Measurements from ENCODE around the gene LRRTM4. TPM values are rescaled to one million over a fixed set of nuclear protein-coding genes. Genes with fewer than 3 reads are reported as not detected.
"Not testable (repeated sequence)": the region's sequence is repeated elsewhere in the genome, so short reads cannot be mapped to it uniquely, and the experiment has no call there.

The LRRTM4 gene
- total RNA-seq, 1 donor from 2014 or later, result not detected

DNA sequence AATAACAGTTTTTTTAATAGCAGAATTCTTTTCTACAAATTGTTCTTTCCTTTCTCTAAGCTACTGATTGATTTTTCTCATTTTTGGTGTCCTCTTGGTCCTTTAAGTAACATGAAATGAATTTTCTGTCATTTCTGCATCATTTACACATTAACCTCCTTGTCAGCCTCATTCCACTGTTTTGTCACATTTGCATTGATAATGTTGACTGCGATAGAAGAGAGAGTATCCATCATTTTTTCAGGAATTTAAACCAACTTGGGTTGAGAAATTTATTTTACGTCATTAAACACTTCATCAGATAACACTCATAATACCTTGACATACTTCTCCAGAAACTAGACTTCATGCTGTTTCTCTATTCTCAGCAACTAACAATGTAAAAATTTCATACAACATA is 422.2 kb downstream of the LRRTM4 start:
- DNase-seq (ENCODE audit: low spot score) (no peak), ATAC-seq (no peak)

DNA sequence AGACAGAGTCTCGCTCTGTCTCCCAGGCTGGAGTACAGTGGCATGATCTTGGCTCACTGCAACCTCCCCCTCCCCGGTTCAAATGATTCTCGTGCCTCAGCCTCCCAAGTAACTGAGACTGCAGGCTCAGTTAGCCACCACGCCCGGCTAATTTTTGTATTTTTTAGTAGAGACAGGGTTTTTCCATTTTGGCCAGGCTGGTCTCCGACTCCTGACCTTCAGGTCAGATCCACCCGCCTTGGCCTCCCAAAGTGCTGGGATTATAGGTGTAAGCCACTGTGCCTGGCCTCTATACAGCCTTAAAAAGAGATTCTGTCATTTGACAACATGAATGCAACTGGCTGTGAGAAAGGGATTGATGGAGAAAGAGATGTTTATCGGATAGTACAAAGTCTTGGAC is 426.7 kb downstream of the LRRTM4 start:
- DNase-seq (ENCODE audit: low spot score); ATAC-seq: not testable (repeated sequence)

DNA sequence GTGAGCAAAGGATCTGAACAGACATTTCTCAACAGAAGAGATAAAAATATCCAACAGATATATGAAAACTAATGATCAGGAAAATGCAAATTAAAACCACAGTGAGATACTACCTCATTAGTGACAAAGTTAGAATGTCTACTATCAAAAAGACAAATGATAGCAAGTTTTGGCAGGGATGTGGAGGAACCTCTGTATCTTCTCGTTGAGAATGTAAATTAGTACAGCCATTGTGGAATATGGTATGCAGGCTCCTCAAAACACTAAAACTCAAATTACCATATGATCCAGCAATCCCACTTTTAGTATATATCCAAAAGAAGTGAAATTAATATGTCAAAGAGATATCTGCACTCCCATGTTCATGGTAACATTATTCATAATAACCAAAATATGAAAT is 427.1 kb downstream of the LRRTM4 start:
- DNase-seq (ENCODE audit: low spot score) (no peak), ATAC-seq (no peak)

DNA sequence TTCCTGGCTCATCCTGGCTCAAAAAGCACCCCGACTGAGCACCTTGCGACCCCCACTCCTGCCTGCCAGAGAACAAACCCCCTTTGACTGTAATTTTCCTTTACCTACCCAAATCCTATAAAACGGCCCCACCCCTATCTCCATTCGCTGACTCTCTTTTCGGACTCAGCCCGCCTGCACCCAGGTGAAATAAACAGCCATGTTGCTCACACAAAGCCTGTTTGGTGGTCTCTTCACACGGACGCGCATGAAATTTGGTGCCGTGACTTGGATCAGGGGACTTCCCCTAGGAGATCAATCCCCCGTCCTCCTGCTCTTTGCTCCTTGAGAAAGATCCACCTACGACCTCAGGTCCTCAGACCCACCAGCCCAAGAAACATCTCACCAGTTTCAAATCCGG is 433.8 kb downstream of the LRRTM4 start:
- ATAC-seq; DNase-seq (ENCODE audit: low spot score): not testable (repeated sequence)

DNA sequence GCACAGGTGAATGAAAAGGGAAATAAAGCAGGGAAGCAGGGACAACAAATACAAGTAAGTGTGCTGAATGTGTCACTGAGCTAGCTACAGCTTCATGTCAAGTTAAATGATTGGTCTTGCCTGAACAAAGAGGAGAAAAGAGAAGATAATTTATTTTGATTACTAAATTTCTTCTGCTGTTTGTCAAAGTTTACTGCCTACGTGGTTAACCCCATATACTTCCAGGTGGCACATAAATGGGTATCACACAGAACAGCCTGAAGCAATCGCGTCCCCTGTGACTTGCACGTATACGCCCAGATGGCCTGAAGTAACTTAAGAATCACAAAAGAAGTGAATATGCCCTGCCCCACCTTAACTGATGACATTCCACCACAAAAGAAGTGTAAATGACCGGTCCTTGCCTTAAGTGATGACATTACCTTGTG is 434.2 kb downstream of the LRRTM4 start:
- no peak for DNase-seq (ENCODE audit: low spot score)
- ATAC-seq, result no peak

GRCh38 chr2:77086478-77086877 is 435.7 kb downstream of the LRRTM4 start:
- ATAC-seq (peak; percentile 71), DNase-seq (ENCODE audit: low spot score) (peak; percentile 51)

DNA sequence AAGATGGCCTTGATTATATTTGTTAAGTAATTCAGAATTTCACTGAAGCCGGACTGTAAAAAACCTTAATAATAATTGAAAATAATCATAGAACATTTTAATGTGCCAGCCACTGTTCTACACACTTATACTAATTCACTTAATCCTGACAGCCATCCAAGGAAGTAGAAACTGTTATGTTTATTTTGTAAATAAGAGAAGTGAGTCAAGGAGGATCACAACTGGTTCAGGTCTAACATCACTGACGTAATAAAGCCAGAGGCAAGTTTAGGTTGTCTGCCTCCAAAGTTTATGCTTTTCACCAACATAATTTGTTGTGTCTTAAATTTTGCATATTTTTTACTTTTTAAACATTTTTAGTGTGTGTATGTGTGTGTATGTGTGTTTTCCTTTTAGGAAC is 436.1 kb downstream of the LRRTM4 start:
- ATAC-seq (no peak), DNase-seq (ENCODE audit: low spot score) (no peak)

DNA sequence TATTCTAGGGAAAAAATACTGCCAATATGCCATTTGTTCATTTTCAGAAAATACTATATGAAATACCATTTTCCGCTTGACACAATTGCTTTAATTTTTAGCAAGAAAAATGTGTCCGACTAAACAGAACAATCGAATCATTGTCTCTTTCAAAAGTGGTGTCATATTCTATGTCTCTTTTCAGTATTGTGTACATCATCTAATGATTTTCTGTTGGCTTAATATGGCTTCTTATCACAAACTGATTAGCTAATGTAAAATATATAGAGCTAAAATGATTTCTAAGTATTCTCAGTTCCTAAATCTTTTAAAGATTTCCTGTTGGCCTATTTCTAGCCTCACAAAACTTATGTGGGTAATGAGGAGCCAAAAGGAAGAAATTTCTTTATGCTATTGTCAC is 436.6 kb downstream of the LRRTM4 start:
- DNase-seq (ENCODE audit: low spot score), result no peak
- no peak for ATAC-seq

- DNase-seq (ENCODE audit: low spot score), result no peak
- ATAC-seq, result no peak
Observed at GRCh38 chr2:77081597-77081996, 440.6 kb downstream of the LRRTM4 start.

DNA sequence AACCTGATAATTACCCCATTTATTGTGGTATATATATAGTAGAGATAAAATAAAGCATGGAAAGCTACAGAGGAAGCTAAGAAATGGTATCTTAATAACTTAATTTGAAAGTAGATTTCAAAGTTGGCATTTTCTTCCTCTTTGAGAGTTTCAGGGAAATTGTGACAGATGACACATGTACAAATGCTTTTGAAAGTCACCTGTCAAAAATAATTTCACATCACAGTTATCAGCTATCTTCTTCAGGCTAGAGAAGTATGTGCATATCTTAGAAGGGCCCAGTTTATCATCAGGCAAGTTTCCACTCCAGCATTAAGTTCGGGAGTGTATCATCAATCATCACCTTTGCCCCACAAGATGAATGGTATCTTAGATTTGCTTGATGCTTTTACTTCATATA is 457.9 kb downstream of the LRRTM4 start:
- ATAC-seq (no peak), DNase-seq (ENCODE audit: low spot score) (no peak)

DNA sequence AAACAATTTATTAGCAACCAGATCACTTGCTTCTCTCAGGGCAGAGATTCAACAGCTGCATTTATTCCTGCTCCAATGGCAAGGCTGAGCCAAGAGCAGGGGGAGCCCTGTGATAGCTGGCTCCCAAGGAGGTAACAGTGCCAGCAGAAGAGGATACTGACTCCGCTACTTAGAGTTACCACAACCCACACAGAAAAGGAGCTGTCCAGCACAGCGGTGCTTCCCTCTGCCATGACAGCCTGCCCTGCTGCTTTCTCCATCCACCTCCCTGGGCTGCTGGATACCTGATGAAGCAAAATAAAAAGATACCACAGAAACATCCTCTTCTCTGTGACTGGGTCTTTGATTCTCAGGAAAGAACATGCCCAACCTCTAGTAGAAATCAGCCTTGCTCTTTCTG is 467.2 kb downstream of the LRRTM4 start:
- ATAC-seq (no peak), DNase-seq (ENCODE audit: low spot score) (no peak)

GRCh38 chr2:77046339-77046738 is 475.8 kb downstream of the LRRTM4 start:
- DNase-seq (ENCODE audit: low spot score), result no peak
- no peak for ATAC-seq

- not testable (repeated sequence) for ATAC-seq; DNase-seq (ENCODE audit: low spot score)
Observed at GRCh38 chr2:77045456-77045855, 476.7 kb downstream of the LRRTM4 start.

GRCh38 chr2:77034445-77034844 is 487.7 kb downstream of the LRRTM4 start:
- no peak for ATAC-seq

GRCh38 chr2:77029237-77029636 is 492.9 kb downstream of the LRRTM4 start:
- not testable (repeated sequence) for ATAC-seq
- DNase-seq (ENCODE audit: low spot score), result peak; percentile 44

More at GRCh38 chr2:77034445-77034844, 487.7 kb downstream of the LRRTM4 start:
- no peak for DNase-seq (ENCODE audit: low spot score)

DNA sequence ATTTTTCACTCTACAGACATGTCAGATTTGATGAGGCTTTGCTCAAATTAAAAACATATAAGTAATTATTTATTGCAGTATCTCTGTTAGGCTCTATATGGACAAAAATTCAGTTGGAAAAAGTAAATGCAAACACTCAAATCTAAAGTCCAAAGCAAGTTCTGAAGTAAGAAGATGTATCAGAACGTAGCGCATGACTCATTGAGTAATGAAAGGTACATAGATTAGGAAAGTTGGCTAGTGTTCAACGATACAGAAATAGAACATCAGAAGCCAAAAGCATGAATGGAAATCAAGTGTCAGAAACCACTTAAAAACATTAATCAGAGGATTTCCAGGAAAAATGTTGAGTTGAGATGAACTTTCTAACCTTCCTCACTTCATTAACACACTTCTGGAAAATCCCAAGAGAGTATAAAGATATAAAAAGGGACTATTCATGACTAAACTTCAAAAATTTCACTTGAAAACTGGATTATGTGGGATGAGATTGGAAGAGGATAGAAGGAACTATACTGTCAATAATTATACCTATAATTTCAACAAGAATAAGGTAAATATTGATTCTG is 494.1 kb downstream of the LRRTM4 start:
- ATAC-seq, result peak; percentile 43

DNA sequence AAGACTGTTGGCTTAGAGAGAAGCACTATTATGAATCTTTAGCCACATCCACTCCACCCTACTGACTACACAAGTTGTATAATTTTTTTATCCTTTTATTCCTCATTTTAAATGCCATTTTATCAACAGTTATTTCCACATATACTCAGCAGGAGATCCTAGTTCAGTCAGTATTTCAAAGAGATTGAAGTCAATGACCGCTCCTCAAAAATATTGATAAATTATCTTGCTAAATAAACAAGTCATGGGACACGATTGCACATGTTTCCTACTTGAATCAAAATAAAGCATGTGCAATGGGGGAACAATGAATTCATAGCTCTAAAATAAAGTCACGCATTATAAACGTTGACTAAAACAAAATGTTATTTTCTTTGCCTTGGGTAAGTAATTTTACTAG is 496.5 kb downstream of the LRRTM4 start:
- ATAC-seq (no peak), DNase-seq (ENCODE audit: low spot score) (no peak)

More for the DNA sequence above, 494.1 kb downstream of the LRRTM4 start:
- DNase-seq (ENCODE audit: low spot score), result no peak

DNA sequence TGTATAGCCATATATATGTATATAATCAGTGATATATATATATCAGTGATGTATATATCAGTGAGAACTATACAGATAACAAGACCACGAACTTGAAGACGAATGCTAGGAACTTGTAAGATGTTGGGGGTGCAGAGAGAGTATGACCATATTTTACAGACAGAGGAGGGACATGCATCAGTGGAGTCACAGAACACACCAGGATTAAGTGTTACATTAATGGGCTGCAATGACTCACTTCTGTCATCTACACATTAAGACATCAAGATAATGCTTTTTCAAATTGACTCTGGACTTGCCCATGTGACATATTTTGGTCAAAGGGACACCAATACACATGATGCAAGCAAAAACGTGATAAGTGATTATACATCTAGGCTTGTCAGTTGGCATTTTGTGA is 501.0 kb downstream of the LRRTM4 start:
- no peak for ATAC-seq
- no peak for DNase-seq (ENCODE audit: low spot score)

GRCh38 chr2:77018219-77018618 is 504.0 kb downstream of the LRRTM4 start:
- DNase-seq (ENCODE audit: low spot score), result no peak

DNA sequence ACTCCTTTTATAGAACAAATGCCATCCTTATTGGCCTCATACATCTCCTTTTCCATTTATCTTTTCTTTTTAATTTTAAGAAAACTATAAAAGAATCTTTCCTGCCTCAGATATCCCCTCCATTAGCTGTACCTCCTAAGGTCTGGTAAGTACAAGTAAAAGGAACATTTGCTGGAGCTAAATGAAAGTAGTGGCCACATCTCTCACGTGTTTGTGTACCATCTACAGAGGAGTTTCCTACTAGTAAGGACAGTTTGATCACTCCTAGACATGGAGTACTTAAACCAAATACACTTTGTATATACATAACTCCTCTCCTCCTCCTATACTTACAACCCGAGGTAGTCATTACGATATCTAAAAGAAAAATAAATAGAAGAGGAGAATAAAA is 504.8 kb downstream of the LRRTM4 start:
- no peak for ATAC-seq
- no peak for DNase-seq (ENCODE audit: low spot score)

More at GRCh38 chr2:77018219-77018618, 504.0 kb downstream of the LRRTM4 start:
- ATAC-seq, result no peak

DNA sequence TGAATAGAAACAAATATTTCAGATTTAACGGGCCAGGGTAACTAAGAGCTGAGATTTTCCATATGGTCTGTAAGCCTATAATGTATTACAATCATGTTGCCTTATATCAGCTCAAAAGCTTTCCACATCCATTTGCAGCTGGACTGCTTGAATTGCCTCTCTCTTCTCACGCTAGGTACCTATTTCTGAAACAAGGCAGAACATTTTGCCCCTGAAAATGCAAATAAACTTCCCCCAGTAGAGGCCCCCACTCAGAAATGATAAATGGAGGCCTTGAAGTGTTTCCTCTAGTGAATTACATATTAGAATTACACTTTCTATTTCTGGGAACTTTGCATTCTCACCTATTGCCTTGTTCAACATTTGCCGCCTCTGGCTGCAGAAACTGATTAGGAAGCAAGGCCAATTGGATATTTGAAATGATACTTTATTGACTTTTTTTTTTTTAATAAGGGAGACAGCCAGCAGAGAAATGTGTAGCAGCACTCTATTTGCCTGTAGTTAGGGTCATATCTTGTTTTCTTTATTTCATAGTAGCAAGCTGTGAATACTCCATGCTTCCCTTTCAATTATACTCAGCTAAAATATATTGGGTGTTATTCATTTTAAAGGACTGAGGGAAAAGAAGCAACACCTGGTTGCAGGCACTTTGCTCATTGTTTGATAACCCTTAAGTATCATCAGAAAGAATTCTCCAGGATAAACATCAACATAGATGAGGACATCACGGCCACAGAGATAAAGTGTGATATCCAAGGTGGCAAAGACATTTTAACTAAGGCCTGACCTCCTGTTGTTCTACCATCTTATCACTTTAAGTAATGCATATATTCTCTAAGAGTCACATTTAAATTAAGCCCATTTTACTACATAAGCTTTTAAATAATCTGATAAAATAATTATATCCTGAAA is 505.5 kb downstream of the LRRTM4 start:
- DNase-seq (ENCODE audit: low spot score) (no peak), ATAC-seq (no peak)

DNA sequence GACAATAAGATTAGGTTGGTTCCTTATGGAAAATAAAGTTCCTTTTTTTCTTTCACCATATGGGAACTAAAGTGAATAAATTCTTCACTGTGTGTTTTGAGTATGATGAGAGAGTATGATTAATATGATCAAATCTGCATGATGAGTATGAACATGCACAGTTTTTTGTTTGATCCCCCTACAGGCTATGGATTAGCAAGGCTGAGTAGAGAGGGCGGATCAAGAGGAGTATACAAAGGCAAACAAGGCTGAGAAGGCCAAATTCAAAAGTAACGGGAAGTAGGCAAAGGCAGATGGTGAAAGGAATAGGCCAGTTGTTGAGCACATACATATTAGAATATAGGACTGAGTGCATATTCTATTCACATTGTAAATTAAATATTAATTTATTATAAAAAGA is 508.2 kb downstream of the LRRTM4 start:
- DNase-seq (ENCODE audit: low spot score) (no peak), ATAC-seq (no peak)

Data from left lobe of liver (tissue), 2 donors.